DOHH2 (cell line): Measurements from ENCODE around the gene UTP11.

ENCODE experiments used
- H3F3A ChIP-seq: fragments of 200-600 bp; sonication (generic), shearing (Covaris generic); 2 replicates; pipeline ENCODE4 v1.6.0; 2016; ENCODE audit warnings: antibody characterized with exemption, mild to moderate bottlenecking; ENCODE audit not compliant: control insufficient read depth, insufficient read depth
- H3K27ac ChIP-seq: fragments of 200-600 bp; sonication (generic); 2 replicates; pipeline ENCODE4 v1.5.1; 2014; ENCODE audit warnings: low read depth, mild to moderate bottlenecking, low read length, moderate library complexity
- H3K27me3 ChIP-seq: fragments of 200-600 bp; sonication (generic); 2 replicates; pipeline ENCODE4 v1.6.1; 2014; ENCODE audit warnings: mild to moderate bottlenecking, low read length, mixed read lengths; ENCODE audit not compliant: control insufficient read depth
- H3K36me3 ChIP-seq: fragments of 200-600 bp; sonication (generic); 2 replicates; pipeline ENCODE4 v1.6.1; 2014; ENCODE audit warnings: mild to moderate bottlenecking, low read length, moderate library complexity, mixed read lengths; ENCODE audit not compliant: control insufficient read depth
- H3K4me1 ChIP-seq: fragments of 200-600 bp; sonication (generic); 2 replicates; pipeline ENCODE4 v1.6.1; 2014; ENCODE audit warnings: mild to moderate bottlenecking, low read length, mixed read lengths; ENCODE audit not compliant: control insufficient read depth
- H3K4me2 ChIP-seq: fragments of 200-600 bp; sonication (generic); 2 replicates; pipeline ENCODE4 v1.6.0; 2014; ENCODE audit warnings: mild to moderate bottlenecking, low read length, moderate library complexity
- H3K4me3 ChIP-seq: fragments of 200-600 bp; sonication (generic); 2 replicates; pipeline ENCODE4 v1.5.1; 2014; ENCODE audit warnings: mild to moderate bottlenecking, low read length, mixed read lengths
- H3K79me2 ChIP-seq: fragments of 200-600 bp; sonication (generic); 2 replicates; pipeline ENCODE4 v1.6.1; 2014; ENCODE audit warnings: mild to moderate bottlenecking, low read length, mixed read lengths; ENCODE audit not compliant: control insufficient read depth
- H3K9me2 ChIP-seq: fragments of 200-600 bp; sonication (generic); replicated peaks from 2 replicates; pipeline ENCODE4 v1.6.1; 2014; ENCODE audit warnings: mild to moderate bottlenecking, low read length, mixed read lengths; ENCODE audit not compliant: control insufficient read depth
- H3K9me3 ChIP-seq: fragments of 200-600 bp; sonication (generic); 2 replicates; pipeline ENCODE4 v1.6.1; 2014; ENCODE audit warnings: antibody characterized with exemption, low read length, mixed read lengths; ENCODE audit not compliant: control insufficient read depth, insufficient read depth
- H4K20me1 ChIP-seq: fragments of 200-600 bp; sonication (generic); 2 replicates; pipeline ENCODE4 v1.6.0; 2014; ENCODE audit warnings: low read depth, mild to moderate bottlenecking, antibody characterized with exemption, low read length, moderate library complexity; ENCODE audit not compliant: control insufficient read depth, insufficient read depth
- EZH2phosphoT487 ChIP-seq: fragments of 200-600 bp; sonication (generic); IDR thresholded peaks from 2 replicates; pipeline ENCODE4 v1.6.1; 2017; ENCODE audit warnings: borderline replicate concordance, mild to moderate bottlenecking, antibody characterized with exemption, low read length, moderate library complexity, mixed read lengths
- TF ChIP-seq, protein P1 (sequence below): fragments of 200-600 bp; sonication (generic); IDR thresholded peaks from one replicate; pipeline ENCODE4 v1.5.1; 2014; ENCODE audit warnings: antibody characterized with exemption, mild to moderate bottlenecking, low read depth, low read length; ENCODE audit not compliant: poor library complexity, severe bottlenecking

UTP11 gene

DNA sequence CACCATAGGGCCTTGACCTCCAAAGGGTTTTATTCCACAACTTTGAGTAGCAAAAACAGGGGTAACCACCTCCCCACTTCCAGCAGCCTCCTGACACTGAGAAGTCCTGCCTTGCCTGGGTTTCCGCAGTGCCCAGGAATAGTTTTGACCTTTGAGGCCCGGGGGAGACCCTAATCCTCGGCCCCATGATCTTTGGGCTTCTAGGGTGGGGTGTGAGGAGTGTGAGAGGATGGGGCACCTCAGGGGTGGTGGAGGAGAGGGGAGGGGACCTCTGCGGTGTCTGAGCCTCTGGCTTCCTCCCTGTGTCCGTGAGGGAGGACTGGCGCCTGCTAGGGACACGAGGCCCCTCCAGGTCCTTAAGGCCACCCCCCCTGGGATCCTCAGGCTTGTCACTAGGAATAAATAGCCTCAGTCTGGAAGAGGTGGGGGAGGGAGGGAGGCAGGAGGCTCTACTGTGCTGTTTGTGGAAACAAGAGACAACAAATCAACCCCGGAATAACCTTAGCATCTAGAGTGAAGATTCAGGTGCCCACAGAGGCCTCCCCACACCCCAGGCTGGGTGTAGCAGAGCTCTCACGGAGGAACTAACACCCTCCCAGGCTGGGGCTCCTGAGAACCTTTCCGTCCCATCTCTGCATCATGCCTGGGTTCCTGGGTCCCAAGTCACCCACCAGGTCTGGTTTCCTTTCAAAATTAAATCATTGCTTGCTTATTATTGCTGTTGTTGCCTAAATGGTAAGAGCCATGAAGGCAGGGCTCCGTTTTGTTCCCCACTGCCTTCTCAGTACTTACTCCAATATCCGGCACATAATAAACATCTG lies 6.3 kb upstream of the UTP11 start:
- Histone ChIP-seq H3K4me1 (peaks cover 16% of the 10 kb centered on the region), H4K20me1 (no peaks in the 10 kb centered on the region), H3K4me3 (peak overlapping the region; percentile 46; the same call in 1 of the 2 replicates), H3K9me2 (no peaks in the 10 kb centered on the region), H3K4me2 (no peak overlapping the region), H3K27me3 (peaks cover 22% of the 10 kb centered on the region), H3K27ac (no peak overlapping the region), H3K9me3 (no peaks in the 10 kb centered on the region), H3K79me2 (no peaks in the 10 kb centered on the region), H3K36me3 (no peaks in the 10 kb centered on the region), H3F3A (peaks cover 1% of the 10 kb centered on the region; the same call in 1 of the 2 replicates)
- TF ChIP-seq, protein P1, sequence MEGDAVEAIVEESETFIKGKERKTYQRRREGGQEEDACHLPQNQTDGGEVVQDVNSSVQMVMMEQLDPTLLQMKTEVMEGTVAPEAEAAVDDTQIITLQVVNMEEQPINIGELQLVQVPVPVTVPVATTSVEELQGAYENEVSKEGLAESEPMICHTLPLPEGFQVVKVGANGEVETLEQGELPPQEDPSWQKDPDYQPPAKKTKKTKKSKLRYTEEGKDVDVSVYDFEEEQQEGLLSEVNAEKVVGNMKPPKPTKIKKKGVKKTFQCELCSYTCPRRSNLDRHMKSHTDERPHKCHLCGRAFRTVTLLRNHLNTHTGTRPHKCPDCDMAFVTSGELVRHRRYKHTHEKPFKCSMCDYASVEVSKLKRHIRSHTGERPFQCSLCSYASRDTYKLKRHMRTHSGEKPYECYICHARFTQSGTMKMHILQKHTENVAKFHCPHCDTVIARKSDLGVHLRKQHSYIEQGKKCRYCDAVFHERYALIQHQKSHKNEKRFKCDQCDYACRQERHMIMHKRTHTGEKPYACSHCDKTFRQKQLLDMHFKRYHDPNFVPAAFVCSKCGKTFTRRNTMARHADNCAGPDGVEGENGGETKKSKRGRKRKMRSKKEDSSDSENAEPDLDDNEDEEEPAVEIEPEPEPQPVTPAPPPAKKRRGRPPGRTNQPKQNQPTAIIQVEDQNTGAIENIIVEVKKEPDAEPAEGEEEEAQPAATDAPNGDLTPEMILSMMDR = no peak

DNA sequence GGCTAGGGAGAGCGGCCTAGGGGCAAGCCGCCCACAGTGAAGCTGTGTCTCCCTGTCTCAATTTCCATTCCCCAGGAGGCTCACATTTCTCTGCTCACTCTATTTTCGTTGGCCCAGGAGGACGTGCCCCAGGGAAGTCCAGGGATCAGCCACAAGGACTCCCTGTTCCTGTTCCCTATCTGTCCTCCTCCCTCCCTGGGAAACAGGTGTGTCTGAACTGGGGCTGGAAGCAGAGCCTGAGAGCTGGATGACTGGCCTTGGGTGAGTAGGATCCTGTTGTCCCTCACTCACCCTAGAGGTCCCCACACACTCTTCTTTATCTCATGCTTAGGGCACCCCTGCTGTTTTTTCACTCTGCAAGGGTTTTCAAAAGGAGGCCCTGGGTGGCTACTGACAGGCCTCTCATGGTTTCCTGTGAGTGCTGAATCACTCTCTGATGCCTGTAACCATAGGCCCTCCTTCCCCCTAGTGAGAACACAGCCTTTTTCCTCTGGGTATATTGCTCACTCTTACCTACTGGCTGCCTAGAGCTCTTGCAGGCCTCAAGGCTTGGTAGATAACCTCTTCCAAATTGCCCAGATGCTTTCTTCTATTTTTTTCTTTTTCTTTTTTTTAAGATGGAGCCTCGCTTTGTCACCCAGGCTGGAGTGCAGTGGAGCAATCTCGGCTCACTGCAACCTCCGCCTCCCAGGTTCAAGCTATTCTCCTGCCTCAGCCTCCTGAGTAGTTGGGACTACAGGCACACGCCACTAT lies 3.3 kb upstream of the UTP11 start:
- Histone ChIP-seq H3K4me1 (peaks cover 27% of the 10 kb centered on the region), H3K4me2 (no peak overlapping the region), H4K20me1 (no peaks in the 10 kb centered on the region), H3K36me3 (peaks cover 6% of the 10 kb centered on the region), H3K9me2 (no peaks in the 10 kb centered on the region), H3K4me3 (no peak overlapping the region), H3K27me3 (peaks cover 14% of the 10 kb centered on the region), H3K27ac (no peak overlapping the region), H3F3A (peaks cover 2% of the 10 kb centered on the region; the same call in 1 of the 2 replicates), H3K9me3 (no peaks in the 10 kb centered on the region), H3K79me2 (peaks cover 17% of the 10 kb centered on the region)
- TF ChIP-seq, protein P1 = no peak
- TF ChIP-seq EZH2phosphoT487 = no peak

DNA sequence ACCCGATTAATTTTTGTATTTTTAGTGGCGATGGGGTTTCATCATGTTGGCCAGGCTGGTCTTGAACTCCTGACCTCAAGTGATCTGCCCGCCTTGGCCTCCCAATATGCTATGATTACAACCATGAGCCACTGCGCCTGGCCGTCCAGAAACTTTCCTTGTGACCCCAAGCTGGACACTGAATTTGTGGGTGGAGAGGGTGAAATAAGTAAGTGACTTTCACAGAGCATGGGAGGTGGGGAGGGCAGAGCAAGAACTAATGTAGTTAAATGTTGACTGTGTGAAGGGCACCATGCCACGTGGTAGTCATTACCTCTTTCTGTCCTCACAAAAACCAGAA lies 2.7 kb upstream of the UTP11 start:
- H3K79me2 ChIP-seq = peaks cover 23% of the 10 kb centered on the region
- peaks cover 23% of the 10 kb centered on the region for H3K4me1 ChIP-seq
- no peaks in the 10 kb centered on the region for H3K9me3 ChIP-seq
- H3K36me3 ChIP-seq = peaks cover 8% of the 10 kb centered on the region
- H3K9me2 ChIP-seq = no peaks in the 10 kb centered on the region
- peaks cover 9% of the 10 kb centered on the region for H3K27me3 ChIP-seq
- H4K20me1 ChIP-seq = no peaks in the 10 kb centered on the region
- H3K4me3 ChIP-seq = no peak overlapping the region
- no peak overlapping the region for H3K27ac ChIP-seq
- TF ChIP-seq, protein P1 = no peak
- TF ChIP-seq EZH2phosphoT487 = no peak
- peaks cover 2% of the 10 kb centered on the region; the same call in 1 of the 2 replicates for H3F3A ChIP-seq
- H3K4me2 ChIP-seq = no peak overlapping the region
